DND-41 (cell line): ENCODE data around the gene ACADVL.

Source experiments
- EZH2 ChIP-seq: IDR thresholded peaks from 3 replicates; pipeline ENCODE4 v1.6.1; 2012; ENCODE audit warnings: borderline replicate concordance, low read depth, mild to moderate bottlenecking, moderate library complexity, low read length, inconsistent platforms; ENCODE audit not compliant: severe bottlenecking
- TF ChIP-seq, protein P1 (sequence below): IDR thresholded peaks from 2 replicates; pipeline ENCODE4 v1.5.1; 2012; ENCODE audit warnings: borderline replicate concordance, low read length, moderate library complexity, mild to moderate bottlenecking; ENCODE audit not compliant: poor library complexity, severe bottlenecking; ENCODE audit errors: extremely low read depth

DNA sequence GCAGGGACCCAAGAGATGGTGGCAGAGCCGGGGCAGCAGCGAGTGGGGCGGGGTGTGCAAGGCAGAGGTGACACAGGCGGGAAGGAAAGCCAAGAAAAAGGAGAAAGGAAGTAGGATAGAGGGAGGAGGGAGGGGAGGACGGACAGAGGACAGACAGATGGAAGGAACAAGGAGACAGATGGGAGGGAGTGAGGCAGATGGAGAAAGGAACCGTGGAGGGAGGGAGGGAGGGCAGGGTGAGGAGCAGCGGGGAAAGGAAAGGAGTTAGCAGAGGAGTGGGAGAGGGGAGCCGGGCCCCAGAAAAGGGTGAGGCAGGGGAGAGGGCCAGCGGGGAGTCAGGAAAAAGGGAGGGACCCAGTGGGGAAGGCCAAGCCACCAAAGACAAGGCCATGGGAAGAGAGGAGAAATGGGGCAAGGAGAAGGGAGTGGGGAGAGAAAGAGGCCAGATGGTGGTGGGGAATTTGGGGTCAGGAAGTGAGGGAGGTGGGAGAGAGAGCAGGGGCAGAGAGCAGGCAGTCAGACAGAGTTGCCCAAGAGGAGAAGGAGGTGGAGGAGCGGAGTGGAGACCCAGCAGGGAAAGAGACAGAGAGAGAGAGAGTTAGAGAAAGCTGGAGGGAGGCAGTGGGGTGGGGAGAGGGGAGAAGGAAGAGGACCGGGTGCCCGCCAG is 27.3 kb upstream of the ACADVL start:
- TF ChIP-seq, protein P1, sequence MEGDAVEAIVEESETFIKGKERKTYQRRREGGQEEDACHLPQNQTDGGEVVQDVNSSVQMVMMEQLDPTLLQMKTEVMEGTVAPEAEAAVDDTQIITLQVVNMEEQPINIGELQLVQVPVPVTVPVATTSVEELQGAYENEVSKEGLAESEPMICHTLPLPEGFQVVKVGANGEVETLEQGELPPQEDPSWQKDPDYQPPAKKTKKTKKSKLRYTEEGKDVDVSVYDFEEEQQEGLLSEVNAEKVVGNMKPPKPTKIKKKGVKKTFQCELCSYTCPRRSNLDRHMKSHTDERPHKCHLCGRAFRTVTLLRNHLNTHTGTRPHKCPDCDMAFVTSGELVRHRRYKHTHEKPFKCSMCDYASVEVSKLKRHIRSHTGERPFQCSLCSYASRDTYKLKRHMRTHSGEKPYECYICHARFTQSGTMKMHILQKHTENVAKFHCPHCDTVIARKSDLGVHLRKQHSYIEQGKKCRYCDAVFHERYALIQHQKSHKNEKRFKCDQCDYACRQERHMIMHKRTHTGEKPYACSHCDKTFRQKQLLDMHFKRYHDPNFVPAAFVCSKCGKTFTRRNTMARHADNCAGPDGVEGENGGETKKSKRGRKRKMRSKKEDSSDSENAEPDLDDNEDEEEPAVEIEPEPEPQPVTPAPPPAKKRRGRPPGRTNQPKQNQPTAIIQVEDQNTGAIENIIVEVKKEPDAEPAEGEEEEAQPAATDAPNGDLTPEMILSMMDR: no peak
- TF ChIP-seq EZH2: no peak
